Cerebellar nuclear complex (tissue), 1 donor: ENCODE results near the gene RNF157.
A peak's percentile ranks its signal among the peaks of the same experiment; 100 is the strongest.
"Not testable (repeated sequence)": the region's sequence is repeated elsewhere in the genome, so short reads cannot be mapped to it uniquely, and the experiment has no call there.

ENCODE experiments used
- DNase-seq, 2 experiments: peaks; one replicate each; lab custom pipeline; 2025; lab: John Stamatoyannopoulos, UW

RNF157 gene

GRCh38 chr17:76270770-76271668 is 30.7 kb upstream of the RNF157 start:
- no peak for DNase-seq

- DNase-seq = no peak
Observed at GRCh38 chr17:76270127-76270592, 29.9 kb upstream of the RNF157 start.

- DNase-seq = no peak
Observed at GRCh38 chr17:76268991-76269981, 29.0 kb upstream of the RNF157 start.

DNA sequence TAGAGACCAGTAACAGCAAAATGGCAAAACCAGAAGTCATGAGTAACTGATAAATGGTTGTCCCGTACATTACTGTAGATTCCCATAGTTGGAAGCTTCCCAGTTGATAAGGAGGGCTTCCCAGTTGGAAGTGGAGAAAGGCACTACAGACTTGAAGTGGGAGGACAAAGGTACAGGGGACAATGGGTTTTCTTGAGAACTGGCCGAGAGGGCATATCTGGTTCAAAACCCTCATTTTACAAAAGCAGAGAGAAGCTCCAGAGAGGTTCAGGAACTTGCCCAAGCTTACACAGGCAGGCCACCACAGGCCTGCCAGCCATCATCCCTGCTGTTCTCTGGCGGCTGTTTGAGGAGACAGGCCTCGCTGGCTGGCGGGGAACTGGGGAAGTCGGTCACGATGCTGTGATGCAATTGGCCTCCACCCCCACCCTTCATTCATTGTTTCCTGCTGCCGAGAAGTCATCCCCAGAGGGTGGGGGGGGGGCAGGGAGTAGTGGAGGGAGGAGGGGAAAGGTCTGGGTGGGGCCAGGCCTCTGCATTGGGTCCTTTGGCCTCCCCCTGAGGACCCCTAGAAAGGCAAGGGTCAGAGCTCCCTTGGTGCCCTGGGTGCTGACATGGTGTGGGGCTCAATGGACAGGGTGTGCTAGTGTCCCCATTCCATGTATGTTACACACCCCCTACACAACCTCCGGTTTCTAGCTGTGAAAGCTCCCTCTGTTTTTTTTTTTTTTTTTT is 27.9 kb upstream of the RNF157 start:
- no peak for DNase-seq

DNA sequence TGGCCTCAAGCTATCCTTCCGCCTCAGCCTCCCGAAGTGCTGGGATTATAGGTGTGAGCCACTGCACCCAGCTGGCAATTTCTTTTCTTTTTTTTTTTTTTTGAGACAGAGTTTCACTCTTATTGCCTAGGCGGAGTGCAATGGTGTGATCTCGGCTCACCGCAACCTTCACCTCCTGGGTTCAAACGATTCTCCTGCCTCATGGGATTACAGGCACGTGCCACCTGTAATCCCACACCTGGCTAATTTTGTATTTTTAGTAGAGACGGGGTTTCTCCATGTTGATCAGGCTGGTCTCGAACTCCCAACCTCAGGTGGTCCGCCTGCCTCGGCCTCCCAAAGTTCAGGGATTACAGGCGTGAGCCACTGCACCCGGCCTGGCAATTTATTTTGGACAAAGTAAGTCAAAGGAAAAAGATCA is 27.3 kb upstream of the RNF157 start:
- not testable (repeated sequence) for DNase-seq

- no peak for DNase-seq
Observed at GRCh38 chr17:76267051-76267576, 26.8 kb upstream of the RNF157 start.

GRCh38 chr17:76266244-76266938 is 26.1 kb upstream of the RNF157 start:
- DNase-seq = no peak

DNA sequence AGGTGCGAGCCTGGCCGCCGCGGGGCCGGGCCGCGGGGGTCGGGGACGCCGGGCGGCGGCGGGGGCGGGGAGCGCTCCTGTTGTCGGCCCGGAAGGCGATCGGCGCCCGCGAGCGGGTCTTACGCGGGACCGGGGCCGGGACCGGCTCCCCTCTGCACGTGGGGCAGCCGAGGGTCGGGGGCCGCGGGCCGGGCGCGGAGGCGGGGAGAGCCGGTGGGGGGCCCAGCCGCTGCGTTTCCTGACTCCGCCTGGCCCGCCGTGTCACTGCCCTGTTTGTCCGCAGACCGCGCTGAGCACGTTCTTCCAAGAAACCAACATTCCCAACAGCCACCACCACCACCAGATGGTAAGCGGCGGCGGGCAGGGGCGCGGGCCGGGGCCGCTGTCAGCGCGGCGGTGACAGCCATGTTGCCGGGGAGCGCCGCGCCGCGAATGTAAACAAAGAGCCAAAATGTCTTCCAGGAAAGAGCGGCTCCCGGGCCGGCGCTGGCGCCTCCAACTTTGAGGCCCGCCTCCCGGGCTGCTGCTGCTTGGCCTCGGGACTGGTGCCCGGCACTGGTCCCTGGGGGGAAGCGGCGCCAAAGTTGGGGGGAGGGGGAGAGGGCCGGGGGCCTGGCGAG is 25.4 kb upstream of the RNF157 start:
- no peak for DNase-seq

- peak; percentile 83 to 98 for DNase-seq
Observed at GRCh38 chr17:76264755-76265623, 24.7 kb upstream of the RNF157 start, which contains the start of gene UBALD2. Gene UBALD2, plus strand, starts transcription at chr17:76265348. Its CDS starts 158 bp downstream, at chr17:76265506.

GRCh38 chr17:76264425-76264754 is 24.1 kb upstream of the RNF157 start:
- DNase-seq = no peak

DNA sequence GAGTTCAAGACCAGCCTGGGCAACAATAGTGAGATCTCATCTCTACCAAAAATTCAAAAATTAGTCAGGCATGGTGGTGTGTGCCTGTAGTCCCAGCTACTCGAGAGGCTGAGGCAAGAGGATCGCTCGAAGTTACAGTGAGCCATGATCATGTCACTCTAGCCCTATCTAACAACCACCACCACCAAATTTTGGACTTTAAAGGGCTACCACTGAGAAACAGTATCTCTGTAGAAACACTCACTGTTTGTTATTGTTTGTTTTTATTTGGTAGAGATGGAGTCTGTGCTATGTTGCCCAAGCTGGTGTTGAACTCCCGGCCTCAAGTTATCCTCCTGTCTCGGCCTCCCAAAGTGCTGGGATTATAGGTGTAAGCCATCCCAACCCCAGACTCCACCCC is 23.6 kb upstream of the RNF157 start:
- DNase-seq = no peak

DNA sequence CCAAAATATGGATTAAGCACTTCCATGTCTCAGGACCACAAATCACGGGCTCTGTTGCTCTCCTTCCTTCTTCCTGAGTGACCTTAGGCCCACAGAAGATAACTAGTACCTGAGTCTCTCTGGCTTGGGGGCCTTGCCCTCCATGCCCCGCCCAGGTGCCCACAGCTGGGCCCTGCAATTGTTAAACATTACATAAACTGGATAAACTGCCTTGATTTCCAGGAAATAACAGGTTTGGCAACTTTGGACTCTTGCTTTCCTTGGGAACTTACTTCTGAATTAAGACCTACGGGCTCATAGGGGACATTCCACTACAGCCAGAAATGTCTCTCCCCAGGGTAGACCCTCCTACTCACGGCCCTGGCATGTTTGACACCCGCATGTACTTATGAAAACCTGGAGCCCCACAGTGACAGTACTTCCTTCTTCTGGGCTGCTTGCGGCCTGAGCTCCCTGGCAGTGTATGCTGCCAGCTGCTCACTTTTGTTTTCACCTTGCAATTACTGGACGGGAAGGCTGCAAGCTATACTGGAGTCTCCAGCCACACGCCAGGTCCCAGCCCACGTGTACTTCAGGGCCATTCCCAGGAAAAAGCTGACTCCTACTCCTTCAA is 22.5 kb upstream of the RNF157 start:
- no peak for DNase-seq

- no peak for DNase-seq
Observed at GRCh38 chr17:76261421-76262215, 21.3 kb upstream of the RNF157 start.

DNA sequence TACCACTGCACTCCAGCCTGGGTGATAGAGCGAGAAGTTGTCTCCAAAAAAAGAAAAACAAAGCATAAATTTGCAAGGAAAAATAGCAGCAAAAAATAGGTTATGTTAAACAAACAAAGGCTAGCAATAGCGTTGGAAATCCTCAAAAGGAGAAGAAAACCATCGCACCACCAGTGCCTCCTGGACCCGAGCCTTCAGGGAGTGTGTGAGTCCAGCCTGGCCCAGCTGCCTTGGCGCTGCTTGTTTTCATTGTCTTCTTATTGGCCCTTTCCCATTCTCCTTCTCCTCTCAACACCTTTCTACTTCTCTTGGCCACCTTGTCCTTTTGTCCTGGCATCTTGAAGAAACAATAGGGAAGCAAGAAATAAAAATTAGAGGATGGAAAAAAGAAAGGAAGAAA is 20.4 kb upstream of the RNF157 start:
- DNase-seq = no peak

- DNase-seq = no peak
Observed at GRCh38 chr17:76260220-76260619, 19.9 kb upstream of the RNF157 start.

DNA sequence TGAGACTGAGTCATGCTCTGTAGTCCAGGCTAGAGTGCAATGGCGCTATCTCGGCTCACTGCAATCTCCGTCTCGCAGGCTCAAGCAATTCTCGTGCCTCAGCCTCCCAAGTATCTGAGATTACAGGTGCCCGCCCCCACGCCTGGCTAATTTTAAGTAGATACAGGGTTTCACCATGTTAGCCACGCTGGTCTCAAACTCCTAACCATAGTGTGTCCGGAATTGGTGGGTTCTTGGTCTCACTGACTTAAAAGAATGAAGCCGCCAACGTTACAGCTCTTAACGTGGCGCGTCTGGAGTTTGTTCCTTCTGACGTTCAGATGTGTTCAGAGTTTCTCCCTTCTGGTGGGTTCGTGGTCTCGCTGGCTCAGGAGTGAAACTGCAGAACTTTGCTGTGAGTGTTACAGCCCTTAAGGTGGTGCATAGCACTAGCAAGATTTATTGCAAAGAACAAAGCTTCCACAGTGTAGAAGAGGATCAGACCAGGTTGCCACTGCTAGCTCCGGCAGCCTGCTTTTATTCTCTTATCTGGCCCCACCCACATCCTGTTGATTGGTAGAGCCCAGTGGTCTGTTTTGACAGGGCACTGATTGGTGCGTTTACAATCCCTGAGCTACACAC is 16.2 kb upstream of the RNF157 start:
- not testable (repeated sequence) for DNase-seq

DNA sequence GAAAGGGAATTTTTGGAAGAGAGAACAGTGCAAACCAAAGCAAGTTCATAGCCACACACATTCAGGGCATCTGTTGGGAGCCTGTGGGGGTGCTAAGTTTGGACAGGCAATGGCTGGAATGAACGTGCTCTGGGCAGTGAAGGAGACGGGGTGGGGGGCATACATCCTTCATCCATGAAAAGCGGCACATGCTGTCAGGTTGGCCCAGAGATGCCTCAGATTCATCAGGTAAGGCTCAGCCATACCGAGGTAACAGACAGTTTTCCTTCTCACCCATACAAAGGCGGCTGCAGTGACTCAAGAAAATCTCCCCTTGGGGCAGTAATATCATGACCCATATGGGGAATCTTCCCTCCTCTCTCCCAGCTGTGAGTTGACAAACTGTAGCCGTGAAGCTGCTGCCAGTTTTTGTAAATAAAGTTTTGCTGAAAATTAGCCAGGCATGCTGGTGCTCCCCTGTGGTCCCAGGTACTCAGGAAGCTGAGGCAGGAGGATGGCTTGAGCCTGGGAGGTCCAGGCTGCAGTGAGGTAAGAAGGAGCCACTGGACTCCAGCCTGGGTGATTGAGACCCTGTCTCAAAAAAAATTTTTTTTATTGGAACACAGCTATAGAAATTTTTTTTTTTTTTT is 15.6 kb upstream of the RNF157 start:
- DNase-seq = no peak
